ENCODE measurements around the gene ARID4B. TPM values are rescaled to one million over a fixed set of nuclear protein-coding genes. Genes with fewer than 3 reads are reported as not detected.

ARID4B gene
- total RNA-seq, 4 donors from 2014 or later: 15.2 to 99.7 (median 30.8) TPM

GRCh38 chr1:235292790-235293189 is 35.2 kb downstream of the ARID4B start:
- peaks cover 0 to 67% (median 3%) of the 10 kb centered on the region in 3 donors for H3K4me1 ChIP-seq
- 92% methylated on average over 4 of the region's 4 CpGs for WGBS, 2 donors

DNA sequence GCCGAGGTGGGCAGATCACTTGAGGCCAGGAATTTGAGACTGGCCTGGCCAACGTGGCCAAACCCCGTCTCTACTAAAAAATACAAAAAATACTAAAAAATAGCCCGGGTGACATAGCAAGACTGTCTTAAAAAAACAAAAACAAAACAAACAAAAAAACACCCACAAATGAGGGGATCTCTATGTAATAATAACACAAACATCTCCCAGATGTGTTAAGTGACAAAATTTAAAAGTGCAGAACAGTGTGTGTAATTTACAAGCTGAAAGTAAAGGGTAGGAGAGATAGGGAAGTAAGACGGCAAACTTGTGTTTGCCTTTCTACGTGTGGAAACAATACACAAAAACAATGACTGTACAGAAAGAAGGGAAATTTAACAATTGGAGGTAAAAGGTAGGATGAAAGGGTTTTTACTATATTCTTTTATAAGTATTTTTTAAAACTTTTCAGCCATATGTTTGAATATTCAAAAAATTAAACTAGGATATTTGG is 36.3 kb downstream of the ARID4B start:
- no peaks in the 10 kb centered on the region for H3K36me3 ChIP-seq
- H3K4me1 ChIP-seq: peaks cover 0 to 78% (median 3%) of the 10 kb centered on the region in 3 donors
- no peak overlapping the region for H3K27ac ChIP-seq
- WGBS, 2 donors: 62 to 69% methylated on average over 6 of the region's 6 CpGs
- no peaks in the 10 kb centered on the region for H3K27me3 ChIP-seq
- H3K4me3 ChIP-seq: no peak overlapping the region
- H3K9me3 ChIP-seq: no peaks in the 10 kb centered on the region
- DNase-seq: no peak
- no peak for TF ChIP-seq POLR2A (IDR thresholded peaks at IDR 0.05)
- TF ChIP-seq, protein P1, sequence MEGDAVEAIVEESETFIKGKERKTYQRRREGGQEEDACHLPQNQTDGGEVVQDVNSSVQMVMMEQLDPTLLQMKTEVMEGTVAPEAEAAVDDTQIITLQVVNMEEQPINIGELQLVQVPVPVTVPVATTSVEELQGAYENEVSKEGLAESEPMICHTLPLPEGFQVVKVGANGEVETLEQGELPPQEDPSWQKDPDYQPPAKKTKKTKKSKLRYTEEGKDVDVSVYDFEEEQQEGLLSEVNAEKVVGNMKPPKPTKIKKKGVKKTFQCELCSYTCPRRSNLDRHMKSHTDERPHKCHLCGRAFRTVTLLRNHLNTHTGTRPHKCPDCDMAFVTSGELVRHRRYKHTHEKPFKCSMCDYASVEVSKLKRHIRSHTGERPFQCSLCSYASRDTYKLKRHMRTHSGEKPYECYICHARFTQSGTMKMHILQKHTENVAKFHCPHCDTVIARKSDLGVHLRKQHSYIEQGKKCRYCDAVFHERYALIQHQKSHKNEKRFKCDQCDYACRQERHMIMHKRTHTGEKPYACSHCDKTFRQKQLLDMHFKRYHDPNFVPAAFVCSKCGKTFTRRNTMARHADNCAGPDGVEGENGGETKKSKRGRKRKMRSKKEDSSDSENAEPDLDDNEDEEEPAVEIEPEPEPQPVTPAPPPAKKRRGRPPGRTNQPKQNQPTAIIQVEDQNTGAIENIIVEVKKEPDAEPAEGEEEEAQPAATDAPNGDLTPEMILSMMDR (IDR thresholded peaks at IDR 0.05): no peak
- intact Hi-C loops (cut with DNase I): no loop called here

More at GRCh38 chr1:235292790-235293189, 35.2 kb downstream of the ARID4B start:
- no peak for DNase-seq
- no peaks in the 10 kb centered on the region for H3K9me3 ChIP-seq
- H3K27me3 ChIP-seq: no peaks in the 10 kb centered on the region
- intact Hi-C loops (cut with DNase I): no loop called here
- no peaks in the 10 kb centered on the region for H3K36me3 ChIP-seq
- H3K27ac ChIP-seq: no peak overlapping the region
- no peak overlapping the region for H3K4me3 ChIP-seq
- TF ChIP-seq POLR2A (IDR thresholded peaks at IDR 0.05): no peak
- TF ChIP-seq, protein P1 (IDR thresholded peaks at IDR 0.05): no peak

DNA sequence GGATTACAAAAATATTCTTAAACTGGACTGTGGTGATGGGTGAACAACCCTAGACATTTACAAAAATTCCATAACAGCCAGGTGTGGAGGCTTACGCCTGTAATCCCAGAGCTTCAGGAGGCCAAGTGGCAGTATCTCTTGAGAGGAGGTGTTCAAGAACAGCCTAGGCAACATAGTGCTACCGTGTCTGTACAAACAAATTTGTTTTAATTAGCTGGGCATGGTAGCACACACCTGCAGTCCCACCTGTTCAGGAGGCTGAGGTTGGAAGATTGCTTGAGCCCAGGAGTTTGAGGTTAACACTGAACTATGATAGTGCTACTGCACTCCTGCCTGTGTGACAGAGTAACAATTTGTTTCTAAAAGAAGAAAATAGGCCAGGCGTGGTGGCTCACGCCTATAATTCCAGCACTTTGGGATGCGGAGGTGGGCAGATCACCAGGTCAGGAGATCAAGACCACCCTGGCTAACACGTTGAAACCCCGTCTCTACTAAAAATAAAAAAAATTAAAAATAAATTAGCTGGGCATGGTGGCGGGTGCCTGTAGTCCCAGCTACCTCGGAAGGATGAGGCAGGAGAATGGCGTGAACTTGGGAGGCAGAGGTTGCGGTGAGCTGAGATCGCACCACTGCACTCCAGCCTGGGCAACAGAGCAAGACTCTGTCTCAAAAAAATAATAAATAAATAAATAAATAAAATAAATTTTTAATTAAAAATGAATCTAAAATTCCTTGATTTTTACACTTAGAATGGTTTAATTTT is 37.1 kb downstream of the ARID4B start:
- TF ChIP-seq POLR2A (IDR thresholded peaks at IDR 0.05): no peak
- TF ChIP-seq, protein P1 (IDR thresholded peaks at IDR 0.05): no peak
- Histone ChIP-seq H3K9me3 (no peaks in the 10 kb centered on the region), H3K27ac (no peak overlapping the region), H3K4me3 (no peak overlapping the region), H3K4me1 (peaks cover 0 to 79% (median 5%) of the 10 kb centered on the region in 3 donors), H3K27me3 (no peaks in the 10 kb centered on the region), H3K36me3 (no peaks in the 10 kb centered on the region)
- no peak for DNase-seq
- intact Hi-C loops (cut with DNase I): no loop called here
- WGBS, 2 donors: 89 to 92% methylated on average over 12 of the region's 12 CpGs

- TF ChIP-seq POLR2A (IDR thresholded peaks at IDR 0.05): no peak
- TF ChIP-seq, protein P1 (IDR thresholded peaks at IDR 0.05): no peak
- H3K9me3 ChIP-seq: no peaks in the 10 kb centered on the region
- H3K4me1 ChIP-seq: peaks cover 0 to 81% (median 3%) of the 10 kb centered on the region in 3 donors
- no peak overlapping the region for H3K27ac ChIP-seq
- no peaks in the 10 kb centered on the region for H3K27me3 ChIP-seq
- H3K4me3 ChIP-seq: no peak overlapping the region
- H3K36me3 ChIP-seq: no peaks in the 10 kb centered on the region
- intact Hi-C loops (cut with DNase I): no loop called here
- no peak for DNase-seq
- 86 to 88% methylated on average over 12 of the region's 12 CpGs for WGBS, 2 donors
These were observed 37.9 kb downstream of the ARID4B start for GRCh38 chr1:235289859-235290739.
